ENCODE results near the gene PPARGC1A.

PPARGC1A gene

DNA sequence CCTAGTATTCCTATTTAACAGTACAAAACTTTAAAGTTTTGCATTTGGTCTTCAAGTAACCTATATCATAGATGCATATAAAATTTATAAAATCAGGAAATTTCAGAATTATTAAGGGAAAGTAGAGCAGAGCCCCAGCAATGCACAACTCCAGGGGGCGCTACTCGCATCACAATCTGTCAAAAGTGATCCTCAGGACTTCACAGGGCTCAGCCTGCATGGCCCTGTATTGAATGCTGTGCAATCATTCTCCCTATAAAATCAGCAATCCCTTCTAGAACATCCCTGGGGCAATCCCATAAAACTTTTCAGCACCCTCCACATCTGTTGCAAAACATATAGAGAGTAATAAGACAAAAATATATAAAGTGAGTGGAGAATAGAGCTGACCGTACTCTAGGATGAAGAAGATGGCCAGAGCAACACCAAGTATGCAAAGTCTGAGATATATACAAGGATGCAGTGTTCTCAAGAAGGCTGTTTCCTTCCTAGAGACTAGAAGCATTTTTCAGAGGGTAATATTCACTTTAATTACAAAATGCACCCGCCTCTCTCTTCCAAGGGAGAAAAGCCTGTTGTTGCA is 12.5 kb upstream of the PPARGC1A start:
- DNase-seq (ENCODE audit: low read depth): no peak
- no peak overlapping the region for H3K4me3 ChIP-seq (ENCODE audit: low read depth, low read length)
- TF ChIP-seq, protein P1, sequence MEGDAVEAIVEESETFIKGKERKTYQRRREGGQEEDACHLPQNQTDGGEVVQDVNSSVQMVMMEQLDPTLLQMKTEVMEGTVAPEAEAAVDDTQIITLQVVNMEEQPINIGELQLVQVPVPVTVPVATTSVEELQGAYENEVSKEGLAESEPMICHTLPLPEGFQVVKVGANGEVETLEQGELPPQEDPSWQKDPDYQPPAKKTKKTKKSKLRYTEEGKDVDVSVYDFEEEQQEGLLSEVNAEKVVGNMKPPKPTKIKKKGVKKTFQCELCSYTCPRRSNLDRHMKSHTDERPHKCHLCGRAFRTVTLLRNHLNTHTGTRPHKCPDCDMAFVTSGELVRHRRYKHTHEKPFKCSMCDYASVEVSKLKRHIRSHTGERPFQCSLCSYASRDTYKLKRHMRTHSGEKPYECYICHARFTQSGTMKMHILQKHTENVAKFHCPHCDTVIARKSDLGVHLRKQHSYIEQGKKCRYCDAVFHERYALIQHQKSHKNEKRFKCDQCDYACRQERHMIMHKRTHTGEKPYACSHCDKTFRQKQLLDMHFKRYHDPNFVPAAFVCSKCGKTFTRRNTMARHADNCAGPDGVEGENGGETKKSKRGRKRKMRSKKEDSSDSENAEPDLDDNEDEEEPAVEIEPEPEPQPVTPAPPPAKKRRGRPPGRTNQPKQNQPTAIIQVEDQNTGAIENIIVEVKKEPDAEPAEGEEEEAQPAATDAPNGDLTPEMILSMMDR (IDR thresholded peaks at IDR 0.05; ENCODE audit: insufficient read depth, low read depth, low read length, missing control alignments): no peak

DNA sequence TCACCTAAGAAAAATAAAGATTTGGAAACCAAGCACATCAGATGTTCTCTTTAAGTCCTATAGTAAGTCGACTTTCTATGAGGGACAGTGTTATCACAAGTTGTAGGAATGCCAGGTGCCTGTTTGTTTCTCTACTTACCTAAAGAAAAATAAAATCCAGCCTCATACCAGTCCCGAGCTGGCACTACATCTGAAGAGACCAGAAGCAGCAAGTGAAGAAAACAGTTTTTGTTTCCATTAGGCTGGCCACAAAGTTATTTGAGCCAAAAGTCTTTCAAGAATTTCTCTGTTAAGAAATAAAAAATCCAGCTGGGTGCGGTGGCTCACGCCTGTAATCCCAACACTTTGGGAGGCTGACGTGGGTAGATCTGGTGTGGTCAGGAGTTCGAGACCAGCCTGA is 10.8 kb upstream of the PPARGC1A start:
- DNase-seq (ENCODE audit: low read depth): no peak
- no peak overlapping the region for H3K4me3 ChIP-seq (ENCODE audit: low read depth, low read length)
- TF ChIP-seq, protein P1 (IDR thresholded peaks at IDR 0.05; ENCODE audit: insufficient read depth, low read depth, low read length, missing control alignments): no peak

DNA sequence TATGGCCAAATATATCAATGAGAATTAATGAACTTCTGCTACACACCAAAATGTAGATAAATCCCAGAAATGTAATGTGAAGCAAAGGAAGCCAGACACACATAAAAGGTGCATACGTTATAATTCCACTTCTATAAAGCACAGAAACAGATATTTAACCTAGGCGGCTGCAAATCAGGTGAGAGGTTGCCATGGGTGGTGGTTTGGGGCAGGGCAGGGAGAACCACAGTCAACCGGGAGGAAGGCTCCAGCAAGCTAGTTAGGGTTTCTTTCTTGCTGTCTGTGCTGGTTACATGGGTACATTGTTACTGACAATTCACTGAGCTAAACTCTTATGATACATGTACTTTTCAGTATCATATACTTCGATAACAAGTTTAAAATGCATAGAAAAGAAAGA is 9.7 kb upstream of the PPARGC1A start:
- DNase-seq (ENCODE audit: low read depth): no peak
- no peak overlapping the region for H3K4me3 ChIP-seq (ENCODE audit: low read depth, low read length)
- TF ChIP-seq, protein P1 (IDR thresholded peaks at IDR 0.05; ENCODE audit: insufficient read depth, low read depth, low read length, missing control alignments): no peak

DNA sequence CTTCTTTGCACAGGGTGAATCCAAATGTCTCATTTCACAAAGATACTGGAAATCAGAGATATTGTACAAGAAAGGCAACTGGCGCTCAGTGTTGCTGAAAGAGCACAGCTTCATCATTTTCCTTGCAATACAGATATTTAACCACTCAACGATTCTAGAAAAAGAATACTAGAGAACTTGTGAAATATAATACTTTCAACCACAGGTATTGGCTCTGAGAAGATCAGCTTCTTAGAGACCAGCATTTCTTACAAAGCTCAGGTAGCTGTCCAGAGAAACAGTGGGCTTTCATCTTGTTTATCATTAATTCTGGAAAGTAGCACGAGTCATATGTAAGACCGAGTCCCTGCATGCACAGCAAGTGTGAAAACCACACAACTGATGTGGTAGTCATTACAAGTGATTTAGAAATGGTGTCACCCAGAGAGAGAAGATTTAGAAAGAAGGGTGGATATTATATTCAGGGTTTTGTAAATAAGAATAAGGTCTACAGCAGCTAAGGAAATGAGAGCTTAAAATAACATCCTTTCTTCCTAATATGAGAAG is 7.8 kb upstream of the PPARGC1A start:
- DNase-seq (ENCODE audit: low read depth): no peak
- TF ChIP-seq, protein P1 (IDR thresholded peaks at IDR 0.05; ENCODE audit: insufficient read depth, low read depth, low read length, missing control alignments): no peak
- H3K4me3 ChIP-seq (ENCODE audit: low read depth, low read length): no peak overlapping the region

DNA sequence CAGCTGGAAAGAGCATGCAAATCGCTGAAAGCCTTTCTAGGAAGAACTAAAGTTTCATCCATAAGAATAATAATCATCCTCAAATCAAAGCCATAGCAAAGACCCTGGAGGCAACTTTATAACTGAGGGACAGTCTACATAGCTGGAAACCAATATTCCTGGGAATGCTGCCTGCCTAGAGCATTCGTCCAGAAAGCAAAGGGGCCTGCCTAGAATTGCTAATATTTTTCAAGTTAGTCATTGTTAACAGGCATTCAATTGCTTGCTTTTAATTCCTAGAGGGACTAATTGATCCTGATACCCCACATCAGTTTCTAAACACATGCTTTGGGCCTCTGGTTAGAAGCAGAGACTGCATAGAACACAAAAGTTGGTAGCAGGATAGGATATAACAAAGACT is 4.2 kb upstream of the PPARGC1A start:
- DNase-seq (ENCODE audit: low read depth): no peak
- TF ChIP-seq, protein P1 (IDR thresholded peaks at IDR 0.05; ENCODE audit: insufficient read depth, low read depth, low read length, missing control alignments): no peak
- no peak overlapping the region for H3K4me3 ChIP-seq (ENCODE audit: low read depth, low read length)

DNA sequence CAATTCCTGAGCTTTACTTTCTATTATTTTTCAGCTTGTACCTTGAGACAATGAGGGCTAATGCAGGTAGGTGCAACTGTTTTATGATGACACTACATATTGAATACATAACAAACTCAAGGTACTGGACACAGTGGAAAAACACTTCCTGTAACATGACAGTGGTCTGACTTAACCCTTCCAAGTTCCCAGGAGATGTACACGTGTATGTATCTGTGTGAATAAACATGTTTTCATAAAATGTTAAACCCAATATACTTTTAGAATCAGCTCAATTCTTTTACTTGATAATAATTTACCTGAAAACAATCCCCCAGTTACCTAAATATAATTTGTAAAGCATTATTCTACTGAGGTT is 1.2 kb upstream of the PPARGC1A start:
- DNase-seq (ENCODE audit: low read depth): no peak
- H3K4me3 ChIP-seq (ENCODE audit: low read depth, low read length): no peak overlapping the region
- TF ChIP-seq, protein P1 (IDR thresholded peaks at IDR 0.05; ENCODE audit: insufficient read depth, low read depth, low read length, missing control alignments): no peak

All from GM12865 (cell line).